Right hindlimb (tissue), 1 donor: Measurements from ENCODE around the gene HMSD.
"Not testable (repeated sequence)": the region's sequence is repeated elsewhere in the genome, so short reads cannot be mapped to it uniquely, and the experiment has no call there.

ENCODE experiments used
- DNase-seq: peaks from one replicate; pipeline ENCODE4 v3.0.0-alpha.2; 2018

HMSD gene, protein sequence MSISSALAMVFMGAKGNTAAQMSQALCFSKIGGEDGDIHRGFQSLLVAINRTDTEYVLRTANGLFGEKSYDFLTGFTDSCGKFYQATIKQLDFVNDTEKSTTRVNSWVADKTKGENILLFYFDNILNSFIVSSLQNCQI

DNA sequence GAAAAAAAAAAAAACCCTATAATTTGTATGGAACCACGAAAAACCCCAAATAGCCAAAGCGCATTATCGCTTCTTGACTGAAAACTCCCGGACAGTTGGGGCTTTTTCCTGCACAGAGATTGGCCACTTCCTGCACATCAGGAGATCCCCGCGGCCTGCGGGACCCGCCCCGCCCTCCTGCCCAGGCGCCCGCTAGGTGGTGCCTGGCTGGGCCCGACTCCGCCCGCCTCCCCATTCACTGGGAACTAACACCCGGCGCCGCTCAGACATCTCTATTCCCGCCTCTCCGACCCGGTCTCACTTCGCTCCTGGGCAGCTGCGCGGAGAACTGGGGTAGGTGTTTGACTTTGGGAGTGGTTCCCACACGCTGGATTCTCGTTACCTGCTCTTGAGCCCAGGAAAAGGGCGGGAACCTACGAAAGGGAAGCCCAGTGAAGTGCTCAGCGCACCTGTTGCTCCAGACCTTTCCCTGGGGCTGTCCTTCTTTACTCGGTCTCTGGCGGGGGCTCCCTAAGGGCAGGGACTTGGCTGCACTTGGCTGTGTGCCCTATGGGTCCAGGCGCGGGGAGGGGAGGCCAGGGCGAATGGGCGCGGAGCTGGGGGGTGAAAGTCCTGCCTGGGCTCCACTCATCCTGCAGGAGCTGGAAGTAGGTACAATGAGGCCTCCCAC lies at the start of gene HMSD:
Gene HMSD (plus strand): TSS at position 234 of the 670 bp plus-strand sequence. CDS start 4,155 bp downstream, outside the sequence.
- DNase-seq: peak; percentile 33

DNA sequence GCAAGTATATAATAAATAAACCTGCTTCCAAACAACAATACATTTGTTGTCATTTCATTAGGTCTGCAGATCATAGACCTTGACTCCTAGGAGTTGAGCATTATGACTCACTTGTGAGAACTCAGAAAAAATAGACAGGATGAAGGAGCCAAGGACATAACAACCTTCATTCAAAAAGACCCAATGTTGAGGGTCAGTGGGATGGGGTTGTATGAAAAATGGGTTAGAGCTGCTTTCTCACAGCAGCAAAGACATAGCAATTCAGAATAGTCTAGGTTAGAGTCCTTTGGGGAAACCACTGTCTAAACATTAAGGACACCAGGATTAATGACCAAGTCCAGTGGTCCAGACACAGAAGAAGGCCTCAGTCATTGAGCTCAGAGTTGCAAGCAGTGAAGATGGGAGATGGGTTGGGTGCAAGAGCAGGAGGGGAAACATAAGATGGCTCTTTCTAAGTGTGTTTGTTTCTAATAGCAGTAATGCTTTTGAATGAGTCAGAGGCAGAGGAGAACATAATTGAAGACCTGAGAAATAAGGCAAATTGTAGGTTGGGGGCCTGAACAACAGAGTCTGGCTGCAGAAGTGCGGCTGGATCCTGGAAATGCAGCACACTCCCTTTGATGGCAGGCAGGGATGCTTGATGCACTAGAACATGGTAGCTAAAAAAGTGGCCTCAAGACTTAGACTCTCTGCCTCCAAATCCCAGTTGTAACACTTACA lies 45.1 kb upstream of the HMSD start:
- no peak for DNase-seq

DNA sequence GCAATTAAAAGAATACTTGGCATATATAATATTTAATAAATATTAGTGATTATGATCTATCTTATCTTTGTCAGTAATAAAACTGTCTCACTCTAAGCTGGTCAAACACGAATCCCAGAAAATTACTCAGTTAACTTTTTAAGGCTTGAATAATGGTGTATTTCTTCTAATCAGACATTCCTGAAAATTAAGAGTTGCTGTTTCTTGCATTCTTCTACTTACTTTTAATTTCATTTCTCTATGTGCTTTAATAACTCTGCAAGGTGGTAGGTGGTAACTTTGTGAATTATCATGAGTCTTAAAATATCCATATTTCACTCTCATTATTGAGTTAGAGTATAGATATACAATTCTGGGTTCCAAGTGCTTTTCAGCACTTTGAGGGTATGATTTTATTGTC lies 44.4 kb upstream of the HMSD start:
- no peak for DNase-seq

DNA sequence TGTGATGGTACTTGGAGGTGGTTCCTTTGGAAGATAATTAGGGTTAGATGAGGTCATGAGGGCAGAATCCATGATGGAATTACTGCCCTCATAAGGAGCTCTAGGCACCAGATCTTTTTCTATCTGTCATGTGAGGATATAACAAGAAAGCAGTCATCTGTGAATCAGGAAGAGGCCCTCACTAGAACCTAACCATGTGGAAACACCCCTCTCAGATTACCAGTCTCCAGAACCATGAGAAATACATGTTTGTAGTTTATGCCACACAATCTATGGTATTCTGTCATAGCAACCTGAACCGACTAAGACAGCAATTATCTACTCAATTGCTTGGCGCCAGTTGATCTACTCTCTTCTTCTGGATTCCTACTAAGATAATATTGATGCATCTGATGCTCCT lies 43.7 kb upstream of the HMSD start:
- no peak for DNase-seq

DNA sequence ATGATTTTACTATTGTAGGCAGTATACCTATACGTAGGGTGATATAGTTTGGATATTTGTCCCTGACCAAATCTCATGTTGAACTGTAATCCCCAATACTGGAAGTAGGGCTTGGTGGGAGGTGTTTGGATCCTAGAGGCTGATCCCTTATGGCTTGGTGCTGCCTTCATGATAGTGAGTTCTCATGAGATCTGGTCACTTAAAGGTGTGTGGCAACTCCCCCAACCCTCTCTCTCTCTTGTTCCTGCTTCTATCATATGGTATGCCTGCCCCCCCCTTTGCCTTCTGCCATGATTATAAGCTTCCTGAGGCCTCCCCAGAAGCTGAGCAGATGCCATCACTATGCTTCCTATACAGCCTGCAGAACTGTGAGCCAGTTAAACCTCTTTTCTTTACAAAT lies 43.0 kb upstream of the HMSD start:
- no peak for DNase-seq

DNA sequence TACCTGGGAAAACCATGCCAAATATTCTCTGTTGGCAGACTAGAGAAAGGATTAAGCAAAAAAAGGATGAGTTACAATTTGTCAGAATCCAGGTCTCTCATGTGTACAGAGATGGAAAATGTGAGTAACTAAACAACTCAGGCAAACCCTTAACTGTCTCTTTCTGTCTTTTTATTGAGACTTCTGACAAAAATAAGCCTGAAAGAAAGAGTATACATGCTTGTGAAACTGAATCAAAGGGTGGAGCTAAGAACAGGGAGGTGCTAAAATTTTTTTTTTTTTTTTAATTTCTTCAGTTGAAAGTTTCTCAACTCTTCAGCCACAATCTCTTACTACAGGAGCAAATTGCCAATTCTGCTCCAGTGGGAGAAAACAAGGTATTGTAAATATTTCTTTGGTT lies 41.4 kb upstream of the HMSD start, which contains the start of gene SERPINB10:
Gene SERPINB10 (plus strand): TSS at position 295 of the 400 bp plus-strand sequence. CDS start 7,553 bp downstream, outside the sequence.
- no peak for DNase-seq

DNA sequence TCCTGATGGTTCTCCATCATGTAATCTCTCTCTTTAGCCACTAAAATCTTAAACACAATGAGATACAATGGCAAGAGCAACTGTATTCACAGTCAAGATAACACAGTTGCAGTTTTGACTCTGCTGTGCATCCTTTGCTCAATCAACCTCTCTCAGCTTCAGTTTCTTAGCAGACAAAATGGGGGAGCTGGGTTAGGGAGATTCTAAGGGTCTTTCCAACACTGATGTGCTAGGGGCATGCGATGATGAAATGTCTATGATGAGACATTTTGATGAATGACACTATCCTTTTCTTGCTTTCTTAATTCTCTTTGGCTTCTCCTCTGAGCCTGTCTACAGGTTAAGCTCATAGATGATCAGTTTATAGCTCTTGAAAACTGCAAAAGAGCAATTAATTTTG lies 40.2 kb upstream of the HMSD start:
- no peak for DNase-seq

DNA sequence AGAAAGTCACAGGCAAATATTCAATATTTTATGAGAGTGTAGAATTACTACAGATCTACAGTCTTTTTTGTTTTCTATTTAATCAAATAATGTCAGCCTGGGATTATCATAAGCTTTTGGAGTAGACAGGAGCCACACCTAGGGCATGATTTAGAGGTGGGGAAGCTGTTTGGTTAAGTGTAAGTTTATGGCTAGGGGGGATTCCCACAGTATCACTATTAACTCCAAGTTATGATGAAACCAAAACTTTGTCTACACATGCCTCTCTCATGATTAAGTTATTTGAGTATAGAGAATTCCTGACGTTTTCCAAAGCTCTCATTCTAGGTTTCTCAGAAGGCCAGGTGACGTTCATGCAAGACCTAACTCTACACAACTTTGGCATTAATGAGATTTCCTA lies 39.2 kb upstream of the HMSD start:
- DNase-seq: no peak

DNA sequence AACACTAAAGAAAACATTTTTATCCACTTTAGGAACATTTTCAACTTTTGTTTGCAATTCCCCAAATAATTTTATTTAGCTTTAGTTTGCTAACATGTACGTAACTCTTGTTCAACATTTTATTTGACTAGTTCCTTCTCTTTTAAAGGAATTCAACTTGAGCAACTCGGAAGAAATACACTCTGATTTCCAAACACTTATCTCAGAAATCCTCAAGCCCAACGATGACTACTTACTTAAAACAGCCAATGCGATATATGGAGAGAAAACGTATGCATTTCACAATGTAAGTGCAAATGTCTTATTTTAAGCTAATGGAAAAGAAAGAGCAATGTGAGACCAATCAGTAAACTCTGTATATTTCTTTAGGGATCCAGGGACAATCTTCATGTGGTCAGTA lies 31.3 kb upstream of the HMSD start:
- no peak for DNase-seq

DNA sequence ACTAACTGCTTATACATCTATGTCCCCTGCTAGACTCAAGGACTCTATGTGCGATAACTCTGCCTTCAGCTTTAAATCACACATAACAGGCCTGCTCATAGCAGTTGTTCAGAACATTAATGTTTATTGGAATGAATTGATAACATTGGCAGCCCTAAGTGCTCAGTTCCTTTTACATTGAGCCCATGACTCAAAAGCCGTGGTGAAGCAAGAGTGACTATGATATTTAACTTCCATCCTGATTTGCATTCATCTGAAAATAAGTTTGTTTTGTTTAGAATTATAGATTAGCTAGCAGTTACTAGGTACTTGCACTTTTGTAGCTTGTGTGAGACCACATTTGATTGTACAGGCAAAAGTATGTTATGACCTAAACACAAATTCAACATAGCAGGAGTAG lies 27.1 kb upstream of the HMSD start:
- DNase-seq: no peak

DNA sequence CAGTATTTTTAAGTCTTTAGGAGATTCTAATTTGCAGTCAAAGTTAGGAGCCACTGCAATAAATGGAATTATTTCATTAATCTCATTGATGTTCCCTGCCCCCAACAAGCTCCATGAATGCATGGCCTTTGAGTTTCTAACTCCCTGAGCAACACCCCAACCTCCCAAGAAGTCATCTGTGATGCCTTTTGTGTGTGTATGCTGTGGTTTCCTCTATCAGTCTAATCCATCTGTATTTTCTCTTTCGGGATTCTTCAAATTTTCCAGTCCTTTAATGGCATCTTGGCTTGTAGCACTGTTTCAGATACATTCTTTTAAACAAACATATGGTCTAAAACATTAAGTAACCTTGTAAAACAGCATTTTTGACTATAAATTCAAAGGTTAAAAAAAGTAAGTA lies 24.6 kb upstream of the HMSD start:
- DNase-seq: no peak

DNA sequence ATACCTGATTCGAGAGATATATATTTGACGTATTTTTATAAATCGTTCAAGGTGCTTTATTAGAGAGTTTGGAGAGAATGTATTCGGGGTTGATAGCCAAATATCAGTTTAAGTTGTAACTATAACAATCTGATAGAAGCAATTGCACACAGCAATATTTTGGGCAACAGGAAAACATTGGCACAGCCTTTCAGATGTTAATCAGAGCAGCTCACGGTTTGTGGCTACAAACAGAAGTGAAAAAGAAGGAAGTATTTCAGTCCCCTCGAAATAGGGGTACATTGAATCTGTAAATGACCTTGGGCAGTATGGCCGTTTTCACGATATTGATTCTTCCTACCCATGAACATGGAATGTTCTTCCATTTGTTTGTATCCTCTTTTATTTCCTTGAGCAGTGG lies 20.8 kb upstream of the HMSD start:
- DNase-seq: no peak

DNA sequence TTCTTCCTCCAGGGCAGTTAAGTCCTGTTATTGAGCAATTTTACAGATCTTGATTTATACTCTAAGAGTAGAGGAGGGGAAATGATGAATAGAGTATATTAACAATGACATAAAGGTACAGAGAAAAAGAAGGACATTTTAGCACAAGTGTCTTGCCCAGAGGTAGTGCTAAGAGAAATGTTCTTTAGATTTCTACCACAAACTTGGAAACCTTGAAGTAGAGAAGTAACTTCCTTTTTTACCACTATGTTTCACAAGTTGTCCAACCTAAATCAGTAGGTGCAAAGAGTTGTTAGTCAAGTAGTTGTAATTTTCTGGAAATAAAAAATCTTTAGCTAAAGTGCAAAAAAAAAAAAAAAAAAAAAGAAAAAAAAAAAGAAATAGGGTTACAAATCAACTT lies 19.7 kb upstream of the HMSD start:
- not testable (repeated sequence) for DNase-seq

DNA sequence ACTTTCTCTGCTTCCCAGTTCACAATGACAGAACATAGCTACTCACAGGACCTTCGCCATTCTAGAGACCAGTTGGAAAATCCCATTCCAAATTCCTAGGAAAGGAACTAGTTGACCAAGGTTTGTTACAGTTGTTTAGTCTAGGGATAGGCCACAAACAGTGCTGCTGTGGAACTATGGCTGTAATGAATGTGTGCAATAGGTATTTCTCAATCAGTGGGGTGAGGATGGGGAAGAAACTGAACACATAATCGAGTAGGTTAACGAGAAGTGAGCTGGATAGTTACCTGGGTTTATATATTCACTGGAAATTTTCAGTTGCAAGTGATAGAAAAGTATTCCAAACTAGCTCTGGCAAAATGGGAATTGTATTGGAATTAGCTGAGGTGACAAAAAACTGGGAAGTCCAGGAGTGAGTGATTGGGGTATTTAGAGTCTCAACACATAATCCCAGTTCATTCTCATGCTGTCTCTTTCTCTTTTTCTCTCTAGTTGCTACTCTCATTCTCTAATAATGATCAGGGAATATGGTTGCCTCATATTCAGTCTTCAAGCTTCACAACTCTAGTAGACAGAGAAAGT lies 18.2 kb upstream of the HMSD start:
- no peak for DNase-seq

DNA sequence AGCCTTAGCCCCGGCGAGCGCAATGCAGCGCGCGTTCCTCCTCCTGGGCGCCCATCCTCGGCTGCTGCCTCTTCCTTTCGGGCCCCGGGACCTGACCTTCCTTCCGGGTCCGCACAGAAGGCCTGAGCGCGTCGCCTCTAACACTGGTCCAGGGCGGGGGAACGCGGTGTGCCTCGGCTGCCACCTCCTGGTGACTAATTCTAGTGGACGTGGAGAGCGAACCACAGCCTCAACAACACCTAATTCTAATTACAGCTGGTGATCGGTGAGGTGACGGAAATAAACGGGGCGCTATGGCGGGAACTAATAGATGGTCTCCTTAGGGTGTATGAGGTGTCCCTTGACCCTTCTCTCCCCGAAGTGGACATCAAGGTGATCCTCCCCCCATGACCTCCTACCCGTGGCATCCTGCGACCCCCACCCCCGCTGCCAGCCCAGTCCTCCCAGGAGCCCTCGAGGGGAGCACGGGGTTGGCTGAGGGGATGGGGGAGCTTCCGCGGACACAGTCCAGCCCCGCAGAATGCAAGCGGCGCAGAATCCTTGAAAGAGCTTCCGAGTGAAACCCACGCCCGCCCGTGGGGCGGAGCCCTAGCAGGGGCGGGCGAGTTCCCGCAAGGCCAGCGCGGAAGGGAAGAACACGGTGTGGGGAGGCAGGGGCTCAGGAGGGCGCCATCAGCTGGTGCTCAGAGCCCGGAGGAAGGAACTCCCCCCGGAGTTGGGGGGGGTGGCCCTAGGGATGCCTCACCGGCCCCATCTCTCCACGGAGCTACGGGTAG lies 12.8 kb upstream of the HMSD start:
- peak; percentile 78 for DNase-seq

DNA sequence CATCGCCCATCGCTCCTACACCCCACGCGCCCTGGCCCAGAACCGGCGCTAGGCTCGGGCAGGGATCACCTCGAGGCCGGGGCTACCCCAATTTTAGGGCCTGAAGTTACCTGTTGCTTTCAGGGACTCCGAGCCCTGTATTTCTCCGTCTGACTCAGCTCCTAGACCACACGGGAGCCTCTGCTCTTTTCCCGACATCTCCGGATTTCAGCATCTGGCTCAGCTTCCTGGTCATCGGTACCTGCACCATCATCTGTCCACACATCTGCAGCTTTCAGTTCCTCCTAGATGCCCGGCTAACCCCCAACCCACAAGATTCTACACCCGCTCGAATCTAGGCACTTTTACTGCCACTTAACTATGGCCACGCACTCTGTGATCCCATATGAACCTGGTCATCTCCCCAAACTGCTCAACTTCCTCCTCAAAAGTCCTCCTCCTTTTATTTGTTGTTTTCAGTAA lies 12.1 kb upstream of the HMSD start:
- no peak for DNase-seq

DNA sequence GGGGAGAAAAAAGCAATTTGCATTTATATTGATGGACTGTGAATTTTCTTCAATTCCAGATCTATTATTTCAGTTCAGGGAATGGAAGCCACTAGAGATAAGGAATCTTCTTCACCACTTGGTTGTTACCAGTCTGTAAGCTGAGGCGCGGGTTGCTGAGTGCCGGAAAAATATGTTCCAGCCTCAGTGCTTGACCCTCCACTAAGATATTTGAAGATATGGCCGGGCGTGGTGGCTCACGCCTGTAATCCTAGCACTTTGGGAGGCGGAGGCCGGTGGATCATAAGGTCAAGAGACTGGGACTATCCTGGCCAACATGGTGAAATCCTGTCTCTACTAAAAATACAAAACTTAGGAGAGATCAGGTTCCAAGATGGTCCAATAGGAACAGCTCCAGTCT lies 9.1 kb upstream of the HMSD start:
- DNase-seq: no peak

DNA sequence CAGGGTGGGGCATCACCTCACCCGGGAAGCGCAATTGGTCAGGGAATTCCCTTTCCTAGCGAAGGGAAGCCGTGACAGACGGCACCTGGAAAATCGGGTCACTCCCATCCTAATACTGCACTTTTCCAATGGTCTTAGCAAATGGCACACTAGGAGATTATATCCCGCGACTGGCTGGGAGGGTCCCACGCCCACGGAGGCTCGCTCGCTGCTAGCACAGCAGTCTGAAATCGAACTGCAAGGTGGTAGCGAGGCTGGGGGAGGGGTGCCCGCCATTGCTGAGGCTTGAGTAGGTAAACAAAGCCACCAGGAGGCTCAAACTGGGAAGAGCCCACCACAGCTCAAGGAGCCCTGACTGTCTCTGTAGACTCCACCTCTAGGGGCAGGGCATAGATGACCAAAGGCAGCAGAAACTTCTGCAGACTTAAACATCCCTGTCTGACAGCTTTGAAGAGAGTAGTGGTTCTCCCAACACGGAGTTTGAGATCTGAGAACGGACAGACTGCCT lies 8.5 kb upstream of the HMSD start:
- not testable (repeated sequence) for DNase-seq

DNA sequence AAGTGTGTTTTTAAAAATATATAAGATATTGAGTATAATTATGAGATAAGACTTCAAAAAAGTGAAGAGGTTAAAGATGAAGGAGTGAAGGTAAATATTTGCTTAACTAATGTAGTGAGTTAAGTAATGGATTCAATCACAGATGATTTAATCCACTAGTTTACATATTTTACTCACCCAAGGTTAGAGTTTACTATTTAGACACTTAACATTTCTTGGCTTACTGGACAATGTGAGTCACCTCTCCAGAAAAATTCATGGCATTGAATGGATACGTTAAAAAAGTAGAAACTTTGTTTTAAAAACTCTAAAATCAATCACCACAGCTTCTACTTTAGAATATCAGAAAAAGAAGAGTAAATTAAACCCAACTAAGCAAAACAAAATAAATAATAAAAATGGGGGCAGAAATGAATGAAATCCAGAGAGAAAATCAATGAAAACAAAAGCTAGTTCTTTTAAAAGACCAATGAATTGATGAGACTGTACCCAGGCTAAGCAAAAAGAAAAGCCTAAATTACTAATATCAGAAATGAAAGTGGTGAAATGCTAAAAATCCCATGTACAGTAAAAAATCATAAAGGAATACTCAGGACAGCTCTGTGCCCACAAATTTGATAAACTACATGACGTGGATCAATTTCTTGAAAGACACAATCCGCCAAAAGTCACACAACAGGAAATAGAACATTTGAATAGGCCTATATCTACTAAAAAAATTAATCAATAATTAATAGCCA lies 1.9 kb upstream of the HMSD start:
- no peak for DNase-seq

DNA sequence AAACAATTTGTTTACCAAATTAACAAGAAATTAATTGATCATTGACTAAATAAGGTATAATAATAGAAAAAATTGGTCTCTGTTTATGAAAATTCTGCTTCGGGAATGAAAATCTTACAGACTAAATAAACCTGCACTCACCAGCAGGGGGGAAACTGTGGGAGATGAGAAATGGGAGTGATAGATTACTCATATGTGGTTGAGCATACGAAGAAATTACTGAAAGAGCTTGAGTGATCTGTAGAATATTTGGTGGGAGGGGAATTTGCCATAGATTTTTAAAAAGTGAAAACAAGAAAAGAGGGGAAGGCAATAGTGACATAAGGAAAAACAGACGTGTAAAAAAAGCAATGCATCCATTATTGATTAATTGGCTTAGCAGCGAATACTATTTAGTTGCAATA lies 2.2 kb downstream of the HMSD start:
- DNase-seq: no peak

DNA sequence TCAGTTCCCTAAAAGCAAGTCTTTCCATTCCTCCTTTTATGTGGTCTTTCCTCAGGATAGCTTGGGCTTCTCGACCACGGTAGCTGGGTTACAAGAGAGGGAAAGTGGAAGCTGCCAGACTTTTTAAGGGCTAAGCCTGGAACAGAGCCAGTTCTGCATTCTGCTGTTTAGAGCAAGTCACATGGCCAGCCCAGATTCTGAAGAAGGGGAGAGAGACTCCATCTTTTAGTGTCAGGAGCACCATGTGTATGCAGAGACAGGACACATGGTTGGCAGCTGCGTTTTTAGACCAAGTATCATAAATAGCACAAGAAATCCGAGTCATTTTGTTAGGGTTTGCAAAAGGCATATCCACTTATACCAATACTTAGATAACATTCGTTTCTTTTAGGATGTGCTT lies 4.7 kb downstream of the HMSD start:
- DNase-seq: no peak

DNA sequence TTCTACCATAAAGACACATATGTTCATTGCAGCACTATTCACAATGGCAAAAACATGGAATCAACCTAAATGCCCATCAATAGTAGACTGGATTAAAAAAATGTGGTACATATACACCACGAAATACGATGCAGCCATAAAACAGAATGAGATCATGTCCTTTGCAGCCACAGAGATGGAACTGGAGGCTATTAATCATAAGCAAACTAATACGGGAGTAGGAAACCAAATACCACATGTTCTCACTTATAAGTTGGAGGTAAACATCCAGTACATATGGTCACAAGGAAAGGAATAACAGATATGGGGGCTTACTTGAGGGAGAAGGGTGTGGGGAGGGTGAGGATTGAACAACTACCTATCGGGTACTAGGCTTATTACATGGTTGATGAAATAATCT lies 7.7 kb downstream of the HMSD start:
- DNase-seq: no peak
